ENCODE data around the gene LSM14A. TPM values are rescaled to one million over a fixed set of nuclear protein-coding genes. Genes with fewer than 3 reads are reported as not detected.
A peak's percentile ranks its signal among the peaks of the same experiment; 100 is the strongest.

LSM14A gene
- total and polyA plus RNA-seq, 2 of the 8 experiments (the other 6 are each of a cell fraction or from before 2014, with no cell fraction given) = 117 to 195 TPM

DNA sequence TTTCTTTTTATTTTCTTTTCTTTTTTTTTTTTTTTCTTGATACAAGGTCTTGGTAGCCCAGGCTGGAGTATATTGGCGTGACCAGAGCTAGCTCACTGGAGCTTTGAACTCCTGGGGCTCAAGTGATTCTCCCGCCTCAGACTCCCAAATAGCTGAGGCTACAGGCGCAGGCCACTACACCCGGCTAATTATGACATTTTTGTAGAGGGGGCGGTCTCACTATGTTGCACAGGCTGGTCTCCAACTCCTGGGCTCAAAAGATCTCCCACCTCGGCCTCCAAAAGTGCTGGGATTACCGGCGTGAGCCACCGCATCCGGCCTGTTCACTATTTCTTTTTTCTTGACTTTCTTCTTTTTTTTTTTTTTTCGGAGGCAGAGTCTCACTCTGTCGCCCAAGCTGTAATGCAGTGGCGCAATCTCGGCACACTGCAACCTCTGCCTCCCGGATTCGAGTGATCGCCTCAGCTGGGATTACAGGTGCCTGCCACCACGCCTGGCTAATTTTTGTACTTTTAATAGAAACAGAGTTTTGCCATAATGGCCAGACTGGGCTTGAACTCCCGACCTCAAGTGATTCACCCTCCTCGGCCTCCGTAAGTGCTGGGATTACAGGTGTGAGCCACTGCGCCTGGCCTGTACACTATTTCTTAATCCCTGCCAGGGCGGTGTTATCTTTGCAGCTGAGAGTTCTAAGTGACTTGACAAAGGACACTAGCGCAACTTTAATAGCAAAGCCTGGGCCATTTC, 37.1 kb upstream of the LSM14A start:
- WGBS, 2 experiments (ENCODE audit: extremely low coverage in 1 of 2, insufficient coverage in 1 of 2, insufficient read length in 1 of 2, insufficient replicate concordance in 2 of 2, low coverage in 1 of 2, low lambda C conversion rate in 2 of 2, missing lambda C conversion rate in 1 of 2) = 85% methylated on average over 23 of the region's 24 CpGs; no CpG with 5 or more reads in 1 of the 2 experiments
- no peaks in the 10 kb centered on the region for H4K20me1 ChIP-seq (replicated peaks in 1 of 2; ENCODE audit: control insufficient read depth in 1 of 2, insufficient read depth in 2 of 2, low read length in 2 of 2)
- POLR2A ChIA-PET (ENCODE audit: partially characterized antibody) = interaction anchor here (1.0 to 1.8 kb wide), 14 partner anchors 9 to 348 kb away, joined by 3 to 15 read pairs (median 4); partner anchors contain the start of gene KCTD15
- peaks cover 0 to 4% (median 0%) of the 10 kb centered on the region in 4 experiments; a peak in 2 of 7 replicates for H3K4me1 ChIP-seq (replicated peaks in 1 of 4; ENCODE audit: control insufficient read depth in 3 of 4, insufficient read depth in 4 of 4, low read length in 3 of 4)
- no peak for FAIRE-seq
- no peak overlapping the region for H2BK20ac ChIP-seq (ENCODE audit: low read length)
- H2BK5ac ChIP-seq (ENCODE audit: low read depth, low read length) = peak overlapping the region; percentile 86; the same call in 1 of the 2 replicates
- H3K27me3 ChIP-seq (replicated peaks in 1 of 4; ENCODE audit: control insufficient read depth in 3 of 4, extremely low read depth in 1 of 4, insufficient read depth in 3 of 4, low read length in 3 of 4) = no peaks in the 10 kb centered on the region
- CTCF ChIA-PET (ENCODE audit: partially characterized antibody) = interaction anchor here (0.7 to 2.6 kb wide), 6 partner anchors 10 to 94 kb away, joined by 3 to 10 read pairs (median 4); no protein-coding TSS in a partner anchor
- H3K14ac ChIP-seq (ENCODE audit: insufficient read length) = no peak overlapping the region
- H2AK5ac ChIP-seq (ENCODE audit: low read depth, low read length) = no peak overlapping the region
- no peak overlapping the region for H3K18ac ChIP-seq (ENCODE audit: extremely low read depth, low read length)
- H3K23ac ChIP-seq (ENCODE audit: insufficient read length) = no peak overlapping the region
- peak overlapping the region; percentile 79 to 91 for H3K4me2 ChIP-seq (ENCODE audit: insufficient read depth in 1 of 2, low read depth in 2 of 2, low read length in 2 of 2)
- peak overlapping the region; percentile 86; the same call in 1 of the 2 replicates for H3K27ac ChIP-seq (ENCODE audit: low read depth, low read length)
- H2BK120ac ChIP-seq (replicated peaks; ENCODE audit: low read depth, low read length) = no peak overlapping the region
- peak overlapping the region; percentile 76; the same call in 1 of the 2 replicates for H2AFZ ChIP-seq (ENCODE audit: low read length)
- no peaks in the 10 kb centered on the region for H3K79me1 ChIP-seq (ENCODE audit: low read depth, low read length)
- no peaks in the 10 kb centered on the region; the same call in 1 of the 2 replicates for H3K23me2 ChIP-seq (ENCODE audit: low read depth, low read length)
- H3K4me3 ChIP-seq (ENCODE audit: extremely low read depth in 1 of 4, insufficient read depth in 2 of 4, low read depth in 3 of 4, low read length in 4 of 4) = peak overlapping the region; percentile 77 to 88 (median 81)
- no peaks in the 10 kb centered on the region for H3K79me2 ChIP-seq (ENCODE audit: control insufficient read depth in 1 of 2, insufficient read depth in 2 of 2, low read length in 2 of 2)
- DNase-seq (ENCODE audit: low read depth in 1 of 2, low spot score in 2 of 2) = no peak
- H3K4ac ChIP-seq (replicated peaks; ENCODE audit: insufficient read length, low read depth, low read length) = no peak overlapping the region
- H4K91ac ChIP-seq (replicated peaks; ENCODE audit: insufficient read length, low read length) = no peak overlapping the region
- no peaks in the 10 kb centered on the region for H3K36me3 ChIP-seq (ENCODE audit: control insufficient read depth in 2 of 4, insufficient read depth in 4 of 4, low read length in 3 of 4)
- no peak overlapping the region for H2BK12ac ChIP-seq (ENCODE audit: low read depth, low read length)
- H4K8ac ChIP-seq (ENCODE audit: extremely low read depth, insufficient read depth, low read length) = no peak overlapping the region
- no peak overlapping the region for H3K56ac ChIP-seq (replicated peaks; ENCODE audit: insufficient read length, low read depth, low read length)
- H2BK15ac ChIP-seq (ENCODE audit: low read length) = no peak overlapping the region
- H4K5ac ChIP-seq (ENCODE audit: insufficient read length, low read depth, low read length) = no peak overlapping the region
- H3K9me3 ChIP-seq (ENCODE audit: insufficient read depth in 2 of 2, low read depth in 1 of 2, low read length in 1 of 2) = no peaks in the 10 kb centered on the region
- peak overlapping the region; percentile 38 to 73 (median 72); a peak in 4 of 7 replicates for H3K9ac ChIP-seq (replicated peaks in 1 of 4; ENCODE audit: extremely low read depth in 1 of 4, low read depth in 3 of 4, low read length in 3 of 4)
- no peak for TF ChIP-seq EGR1 (IDR thresholded peaks at IDR 0.05; ENCODE audit: borderline replicate concordance, low read depth, low read length)
- no peak for TF ChIP-seq CBX5 (IDR thresholded peaks at IDR 0.05; ENCODE audit: low read depth, low read length)
- TF ChIP-seq ASH2L (IDR thresholded peaks at IDR 0.05; ENCODE audit: low read length) = no peak
- no peak for TF ChIP-seq CEBPB (IDR thresholded peaks at IDR 0.05; ENCODE audit: low read depth, low read length)
- TF ChIP-seq, protein P1, sequence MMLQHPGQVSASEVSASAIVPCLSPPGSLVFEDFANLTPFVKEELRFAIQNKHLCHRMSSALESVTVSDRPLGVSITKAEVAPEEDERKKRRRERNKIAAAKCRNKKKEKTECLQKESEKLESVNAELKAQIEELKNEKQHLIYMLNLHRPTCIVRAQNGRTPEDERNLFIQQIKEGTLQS (IDR thresholded peaks at IDR 0.05; ENCODE audit: insufficient read depth, low read depth, low read length) = no peak
- TF ChIP-seq SP1 (IDR thresholded peaks at IDR 0.05; ENCODE audit: low read depth, low read length) = no peak
- TF ChIP-seq POLR2A (IDR thresholded peaks at IDR 0.05; ENCODE audit: control extremely low read depth in 1 of 2, low read depth in 2 of 2, low read length in 2 of 2) = no peak
- no peak for TF ChIP-seq CREB1 (IDR thresholded peaks at IDR 0.05)
- no peak for TF ChIP-seq CBX8 (IDR thresholded peaks at IDR 0.05; ENCODE audit: borderline replicate concordance, low read depth, low read length)
- TF ChIP-seq SRF (IDR thresholded peaks at IDR 0.05; ENCODE audit: low read depth, low read length) = no peak
- TF ChIP-seq KDM4A (IDR thresholded peaks at IDR 0.05; ENCODE audit: low read depth, low read length, severe bottlenecking) = no peak
- no peak for TF ChIP-seq BACH1 (IDR thresholded peaks at IDR 0.05; ENCODE audit: low read length)
